Fibroblast of lung (primary cell): ENCODE measurements around the gene PTGER4.

Experiments
- CTCF ChIP-seq, 2 donors: IDR thresholded peaks in 1 of 2; conservative IDR thresholded peaks in 1 of 2; 1 replicate in 1 of 2; 2 replicates in 1 of 2; pipeline ENCODE4 v1.5.1; 2011 to 2012; ENCODE audit warnings: low read length in 2 of 2, control low read depth in 1 of 2, inconsistent platforms in 1 of 2, low read depth in 1 of 2, mild to moderate bottlenecking in 1 of 2
- EZH2 ChIP-seq: IDR thresholded peaks from 2 replicates; pipeline ENCODE4 v1.5.1; 2012; ENCODE audit warnings: low read length, control low read depth, mild to moderate bottlenecking; ENCODE audit errors: missing control alignments

GRCh38 chr5:40672425-40672824, 7.3 kb upstream of the PTGER4 start:
- TF ChIP-seq CTCF (conservative IDR thresholded peaks at IDR 0.05 in 1 of 2, IDR thresholded peaks at IDR 0.05 in 1 of 2; ENCODE audit: low read depth in 1 of 2, low read length in 2 of 2) (no peak), EZH2 (no peak)
